ENCODE data around the gene FGFR3.
"Not testable (repeated sequence)": the region's sequence is repeated elsewhere in the genome, so short reads cannot be mapped to it uniquely, and the experiment has no call there.

DNA sequence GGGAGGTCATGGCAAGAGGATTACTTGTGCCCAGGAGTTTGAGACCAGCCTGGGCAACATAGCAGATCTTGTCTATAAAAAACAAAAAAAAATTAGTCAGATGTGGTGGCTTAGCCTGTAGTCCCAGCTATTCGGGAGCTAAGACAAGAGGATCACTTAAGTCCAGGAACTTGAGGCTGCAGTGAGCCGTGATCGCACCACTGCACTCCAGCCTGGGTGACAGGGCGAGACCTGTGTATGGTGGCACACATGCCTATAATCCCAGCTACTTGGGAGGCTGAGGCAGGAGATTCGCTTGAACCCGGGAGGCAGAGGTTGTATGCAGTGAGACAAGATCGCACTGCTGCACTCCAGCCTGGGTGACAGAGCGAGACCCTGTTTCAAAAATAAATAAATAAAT, 42.7 kb downstream of the FGFR3 start:
- TF ChIP-seq CTCF (conservative IDR thresholded peaks at IDR 0.05; ENCODE audit: low read length); EZH2phosphoT487 (IDR thresholded peaks at IDR 0.05; ENCODE audit: borderline replicate concordance, low read depth, low read length): not testable (repeated sequence)

Measured in OCI-LY7 (cell line).